ENCODE results near the gene ARL13B.
"Not testable (repeated sequence)": the region's sequence is repeated elsewhere in the genome, so short reads cannot be mapped to it uniquely, and the experiment has no call there.

ARL13B gene

GRCh38 chr3:93979850-93980676 is at the start of gene ARL13B:
Gene ARL13B (plus strand): TSS chr3:93980155. CDS start chr3:93980424, 269 bp downstream.
- DNase-seq, result peak; percentile 82 to 88

GRCh38 chr3:93931597-93932229 is 48.2 kb upstream of the ARL13B start:
- no peak for DNase-seq

- no peak for DNase-seq
Observed at GRCh38 chr3:93934366-93935046, 45.4 kb upstream of the ARL13B start.

- DNase-seq, result no peak
Observed at GRCh38 chr3:93936549-93936948, 43.4 kb upstream of the ARL13B start.

GRCh38 chr3:93937485-93937884 is 42.5 kb upstream of the ARL13B start:
- not testable (repeated sequence) for DNase-seq

DNA sequence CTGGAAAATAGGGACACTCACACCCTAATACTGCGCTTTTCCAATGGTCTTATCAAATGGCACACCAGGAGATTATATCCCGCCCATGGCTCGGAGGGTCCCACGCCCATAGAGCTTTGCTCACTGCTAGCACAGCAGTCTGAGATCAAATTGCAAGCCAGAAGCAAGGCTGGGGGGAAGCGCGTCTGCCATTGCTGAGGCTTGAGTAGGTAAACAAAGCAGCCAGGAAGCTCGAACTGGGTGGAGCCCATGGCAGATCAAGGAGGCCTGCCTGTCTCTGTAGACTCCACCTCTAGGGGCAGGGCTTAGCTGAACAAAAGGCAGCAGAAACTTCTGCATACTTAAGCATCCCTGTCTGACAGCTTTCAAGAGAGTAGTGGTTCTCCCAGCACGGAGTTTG is 30.0 kb upstream of the ARL13B start:
- DNase-seq, result not testable (repeated sequence)

GRCh38 chr3:93961026-93961425 is 18.9 kb upstream of the ARL13B start:
- DNase-seq, result no peak

- no peak for DNase-seq
Observed at GRCh38 chr3:93961489-93961888, 18.5 kb upstream of the ARL13B start.

- DNase-seq, result no peak
Observed at GRCh38 chr3:93962798-93963197, 17.2 kb upstream of the ARL13B start.

GRCh38 chr3:93965106-93965505 is 14.8 kb upstream of the ARL13B start:
- DNase-seq, result not testable (repeated sequence)

GRCh38 chr3:93969443-93969842 is 10.5 kb upstream of the ARL13B start:
- DNase-seq, result no peak

GRCh38 chr3:93969997-93970396 is 10.0 kb upstream of the ARL13B start:
- no peak for DNase-seq

GRCh38 chr3:93973131-93974126 is 6.5 kb upstream of the ARL13B start, which contains the start of gene PROS1:
Gene PROS1 (minus strand): TSS chr3:93973896. CDS start chr3:93973749, 147 bp downstream.
- peak; percentile 47 for DNase-seq

- no peak for DNase-seq
Observed at GRCh38 chr3:93981649-93982048, 1.7 kb downstream of the ARL13B start.

GRCh38 chr3:93983408-93983807 is 3.5 kb downstream of the ARL13B start:
- no peak for DNase-seq

DNA sequence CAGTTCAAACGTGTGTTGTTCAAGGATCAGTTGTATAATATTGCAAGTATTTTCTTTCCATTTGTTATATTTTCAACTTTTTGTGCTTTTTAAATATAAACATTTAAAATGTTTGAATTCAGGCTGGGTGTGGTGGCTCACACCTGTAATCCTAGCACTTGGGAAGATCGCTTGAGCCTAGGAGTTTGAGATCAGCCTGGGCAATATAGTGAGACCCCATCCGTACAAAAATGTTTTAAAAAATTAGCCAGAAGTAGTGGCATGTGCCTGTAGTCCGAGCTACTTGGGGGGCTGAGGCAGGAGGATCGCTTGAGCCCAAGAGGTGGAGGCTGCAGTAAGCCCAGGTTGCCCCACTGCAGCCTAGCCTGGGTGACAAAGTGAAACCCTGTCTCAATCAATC is 4.7 kb downstream of the ARL13B start:
- DNase-seq, result no peak

DNA sequence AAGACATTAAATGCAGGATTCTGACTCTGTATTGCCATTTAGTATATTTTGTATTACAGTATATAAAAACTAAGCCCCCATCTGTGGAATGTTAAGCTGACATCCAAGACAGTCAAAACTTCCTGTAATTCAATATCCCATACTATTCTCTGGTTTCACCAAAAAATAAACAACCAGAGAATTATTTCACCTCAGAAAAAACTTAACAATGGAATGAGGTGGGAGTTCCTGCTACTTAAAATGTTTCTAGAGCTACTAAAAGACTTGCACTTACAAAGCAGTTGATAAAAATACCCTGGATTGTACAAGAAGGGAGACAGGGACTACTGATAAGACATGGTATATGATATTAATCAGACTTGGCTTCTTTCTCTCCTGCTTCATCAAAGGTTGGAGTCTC is 8.3 kb downstream of the ARL13B start:
- DNase-seq, result no peak

DNA sequence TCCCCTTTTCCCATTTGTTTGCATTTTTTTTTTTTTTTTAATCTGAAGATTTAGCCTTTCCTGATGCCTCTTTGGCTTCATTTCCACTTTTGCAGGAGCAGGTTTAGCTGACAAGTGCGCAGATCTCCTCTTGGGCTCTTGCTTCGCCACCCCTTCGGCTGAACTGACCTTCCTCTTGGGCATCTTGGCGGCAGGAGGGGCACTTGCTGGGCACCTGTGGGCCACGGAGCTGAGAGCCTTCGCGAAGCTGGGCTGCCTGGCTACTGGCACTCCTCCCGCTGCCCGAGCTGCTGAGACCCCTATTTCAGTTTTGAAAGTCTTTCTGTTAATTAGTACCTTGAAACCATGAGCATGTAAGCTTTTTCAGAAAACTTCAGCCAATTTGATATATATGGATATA is 8.8 kb downstream of the ARL13B start:
- no peak for DNase-seq

DNA sequence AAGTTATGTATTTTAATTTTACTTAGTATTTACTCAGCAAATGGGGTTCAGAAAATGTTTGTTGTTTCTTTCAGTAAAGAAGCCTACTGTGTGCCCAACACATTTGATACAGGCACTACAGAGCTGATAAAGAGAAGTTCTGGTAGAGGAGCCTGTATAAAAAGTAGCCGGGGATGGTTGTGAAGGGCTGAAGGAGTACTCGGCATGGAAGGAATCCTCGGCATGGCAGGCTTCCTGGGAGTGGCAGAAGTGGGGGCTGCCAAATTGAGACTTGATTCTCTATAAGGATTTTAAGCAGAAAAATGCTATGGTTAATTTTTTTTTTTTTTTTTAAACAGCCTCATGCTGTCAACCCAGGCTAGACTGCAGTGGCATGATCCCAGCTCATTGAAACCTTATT is 9.3 kb downstream of the ARL13B start:
- no peak for DNase-seq

DNA sequence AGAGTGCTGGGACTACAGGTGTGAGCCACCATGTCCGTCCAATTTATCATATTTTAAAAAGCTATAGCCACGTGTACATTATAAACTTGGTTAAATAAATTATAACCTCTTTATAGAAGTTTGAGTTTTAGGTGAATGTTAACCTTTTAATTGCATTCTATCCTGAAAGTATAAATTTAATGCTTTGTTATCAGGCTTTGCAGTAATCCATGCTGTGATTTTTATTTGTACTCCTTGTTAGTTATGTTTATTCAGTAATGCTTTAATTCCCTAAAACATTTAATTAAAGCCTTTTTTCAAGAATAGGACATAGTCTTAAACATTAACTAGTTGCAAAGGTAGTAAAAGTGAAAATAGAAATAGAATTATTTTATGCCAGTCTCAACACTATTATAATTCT is 11.7 kb downstream of the ARL13B start:
- no peak for DNase-seq

DNA sequence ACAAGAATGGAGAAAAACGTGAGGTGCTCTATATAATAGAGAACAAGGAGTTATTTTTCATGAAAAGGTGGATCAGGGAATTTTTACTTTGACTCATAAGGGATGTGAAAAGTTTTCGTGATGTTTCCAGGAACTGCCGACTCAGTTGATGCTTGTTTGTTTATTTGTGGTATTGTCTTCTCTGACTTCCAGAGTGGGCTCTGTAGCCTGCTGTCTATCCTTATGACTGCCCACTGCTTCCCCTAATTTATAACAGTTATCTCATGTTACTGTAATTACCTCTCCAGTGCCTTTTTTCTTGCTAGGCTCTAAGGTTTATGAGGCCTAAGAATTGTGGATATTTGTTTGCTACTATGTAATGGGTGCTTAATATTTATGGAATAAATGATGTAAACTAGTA is 12.3 kb downstream of the ARL13B start:
- DNase-seq, result no peak

DNA sequence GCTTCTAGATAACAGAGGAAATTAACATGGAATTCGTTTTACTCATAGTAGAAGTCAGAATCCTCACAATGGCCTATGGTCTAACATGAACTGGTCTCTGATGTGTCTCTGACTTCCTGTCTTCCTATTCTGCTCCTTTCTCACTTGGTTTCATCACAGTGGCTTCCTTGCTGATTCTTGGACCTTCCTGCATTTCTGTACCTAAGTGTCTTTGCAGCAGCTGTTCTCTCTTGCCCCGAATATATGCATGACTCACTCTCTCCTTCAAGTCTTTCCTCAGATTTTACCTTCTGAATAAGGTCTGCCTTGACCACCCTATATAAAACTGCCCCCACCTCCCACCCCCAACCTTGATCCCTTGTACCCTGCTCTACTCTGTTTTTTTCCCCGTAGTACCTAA is 14.1 kb downstream of the ARL13B start:
- no peak for DNase-seq

Measured in stimulated activated CD4-positive, alpha-beta T cell treated with anti-CD3 and anti-CD28 coated beads, Interleukin-2, amount 100 ng/mL, for 48 hours (primary cell).